Naive thymus-derived CD8-positive, alpha-beta T cell (primary cell): ENCODE data around the gene SLC22A17. TPM values are rescaled to one million over a fixed set of nuclear protein-coding genes. Genes with fewer than 3 reads are reported as not detected.

Source experiments
- ATAC-seq, 2 donors: fragments of 150-1000 bp; cut with Tn5 transposase in 1 of 2; sonication (Bioruptor Pico), chemical (Tn5 transposase) in 1 of 2; 1 replicate in 1 of 2; 2 replicates in 1 of 2; pipeline ENCODE4 v1.10.0; 2021; ENCODE audit warnings: mild to moderate bottlenecking in 2 of 2, moderate library complexity in 2 of 2
- POLR2A ChIA-PET: fragments of 350-600 bp; sonication (Branson Sonifier 250); formaldehyde crosslinking; loops from one replicate; lab custom pipeline; 2021; ENCODE audit warnings: antibody characterized with exemption; lab: Charles Lee
- DNase-seq, 10 donors: peaks; one replicate each; pipeline versions ENCODE4 v3.0.0 to v3.0.0-alpha.2; 2020 to 2022
- H3K27ac Mint-ChIP-seq, 10 donors: one replicate each; pipeline ENCODE4 v1.8.0; 2020 to 2022; ENCODE audit warnings: mild to moderate bottlenecking in 10 of 10, mixed read lengths in 10 of 10, moderate library complexity in 4 of 10, inconsistent platforms in 1 of 10
- H3K27me3 Mint-ChIP-seq, 5 donors: one replicate each; pipeline ENCODE4 v1.8.0; 2021 to 2022; ENCODE audit warnings: mixed read lengths in 5 of 5
- H3K36me3 Mint-ChIP-seq, 3 donors: one replicate each; pipeline ENCODE4 v1.8.0; 2020 to 2022; ENCODE audit warnings: mixed read lengths in 3 of 3, mild to moderate bottlenecking in 2 of 3, inconsistent platforms in 1 of 3
- H3K4me1 Mint-ChIP-seq, 4 donors: one replicate each; pipeline ENCODE4 v1.8.0; 2021 to 2022; ENCODE audit warnings: mixed read lengths in 4 of 4
- H3K4me3 Mint-ChIP-seq, 10 donors: one replicate each; pipeline ENCODE4 v1.8.0; 2020 to 2022; ENCODE audit warnings: mild to moderate bottlenecking in 10 of 10, mixed read lengths in 10 of 10, moderate library complexity in 6 of 10, inconsistent platforms in 1 of 10
- H3K9me3 Mint-ChIP-seq, 9 donors: one replicate each; pipeline ENCODE4 v1.8.0; 2020 to 2022; ENCODE audit warnings: mixed read lengths in 9 of 9, mild to moderate bottlenecking in 3 of 9, inconsistent platforms in 1 of 9, moderate library complexity in 1 of 9
- microRNA-seq: library from miRNA; unstranded; fragments of <30 nt; microRNA quantifications from one replicate; pipeline ENCODE4 v1.2.0, GENCODE V29; 2022; ENCODE audit warnings: borderline microRNAs expressed
- polyA plus RNA-seq, 3 donors: library from polyadenylated mRNA; unstranded; fragments of 300-500 nt; fragmentation: Illumina TruSeq; gene quantifications; one replicate each; pipeline ENCODE4 v1.2.3, GENCODE V29; 2021
- total RNA-seq, 8 experiments: library from RNA in 2 of 8; stranded (reverse) in 2 of 8; gene quantifications; one replicate each; pipeline ENCODE4 v1.2.3 and lab custom pipeline; 2021 to 2026

The SLC22A17 gene
- total and polyA plus RNA-seq, 5 experiments from 2014 or later = 3.9 to 22.6 (median 9.6) TPM

DNA sequence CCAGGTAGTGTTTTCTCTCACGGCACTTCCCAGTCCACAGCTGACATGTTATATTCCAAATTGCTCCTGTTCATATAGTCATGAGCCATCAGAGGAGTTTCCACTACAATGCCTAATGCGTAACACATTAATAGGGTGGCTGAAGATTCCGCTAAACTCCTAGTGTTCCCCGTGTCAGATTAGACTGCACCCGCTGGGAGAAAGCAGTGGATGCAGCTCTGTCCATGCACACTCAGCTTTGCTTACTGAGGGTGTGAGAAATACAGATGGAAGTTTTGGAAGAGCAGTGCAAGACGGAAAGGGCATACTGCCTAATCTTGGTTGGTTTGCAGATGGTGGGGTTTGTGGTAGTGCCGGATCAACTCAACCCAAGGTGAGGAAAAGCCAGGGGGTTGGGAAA is 55.6 kb downstream of the SLC22A17 start:
- Mint-ChIP-seq H3K4me1 (peaks cover 10 to 41% (median 36%) of the 10 kb centered on the region in 4 donors), H3K27ac (no peak overlapping the region), H3K4me3 (no peak overlapping the region), H3K9me3 (peaks cover 0 to 2% (median 0%) of the 10 kb centered on the region in 9 donors), H3K36me3 (peaks cover 0 to 7% (median 0%) of the 10 kb centered on the region in 3 donors), H3K27me3 (peaks cover 0 to 2% (median 0%) of the 10 kb centered on the region in 5 donors)
- DNase-seq = no peak
- ATAC-seq = no peak
- POLR2A ChIA-PET = interaction anchor here (0.5 to 2.4 kb wide), 4 partner anchors 11 to 106 kb away, joined by 4 to 15 read pairs (median 6); partner anchors contain the start of genes HOMEZ and PABPN1

Small RNA genes lying within 50 kb of the gene (microRNA-seq; reads per million reads assigned to microRNA genes)
- not detected for gene MIR208A

Other genes starting within 250 kb of the SLC22A17 start
- gene CIROP, start 247.9 kb downstream of the SLC22A17 start, total RNA-seq = not detected
- not detected for gene CIROP, start 247.9 kb downstream of the SLC22A17 start, polyA plus RNA-seq
- gene CEBPE, start 233.6 kb downstream of the SLC22A17 start, total RNA-seq = 1 to 10 TPM; 1.5 to 1.8 TPM
- gene CEBPE, start 233.6 kb downstream of the SLC22A17 start, polyA plus RNA-seq = 1 to 10 TPM in 2 of 3 donors, under 1 TPM in 1; 0.66 to 2.4 (median 1.6) TPM
- 1 to 10 TPM; 7.2 to 7.9 TPM for gene SLC7A8, start 169.2 kb downstream of the SLC22A17 start, total RNA-seq
- gene SLC7A8, start 169.2 kb downstream of the SLC22A17 start, polyA plus RNA-seq = 10 to 100 TPM in 2 of 3 donors, 1 to 10 TPM in 1; 4.0 to 12.8 (median 10.9) TPM
- not detected for gene RNF212B, start 115.0 kb downstream of the SLC22A17 start, total RNA-seq
- not detected for gene RNF212B, start 115.0 kb downstream of the SLC22A17 start, polyA plus RNA-seq
- gene HOMEZ, start 66.8 kb downstream of the SLC22A17 start, total RNA-seq = 10 to 100 TPM; 15.4 to 16.0 TPM
- gene HOMEZ, start 66.8 kb downstream of the SLC22A17 start, polyA plus RNA-seq = 1 to 10 TPM; 3.9 to 6.1 (median 5.9) TPM
- 100 to 1,000 TPM; 113 to 119 TPM for gene PPP1R3E, start 50.0 kb downstream of the SLC22A17 start, total RNA-seq
- 1 to 10 TPM; 2.6 to 3.1 (median 3.1) TPM for gene PPP1R3E, start 50.0 kb downstream of the SLC22A17 start, polyA plus RNA-seq
- gene BCL2L2, start 46.1 kb downstream of the SLC22A17 start, total RNA-seq = 1 to 10 TPM; 3.8 to 4.2 TPM
- gene BCL2L2, start 46.1 kb downstream of the SLC22A17 start, polyA plus RNA-seq = not detected
- gene PABPN1, start 31.4 kb downstream of the SLC22A17 start, total RNA-seq = 100 to 1,000 TPM; 214 to 218 TPM
- gene PABPN1, start 31.4 kb downstream of the SLC22A17 start, polyA plus RNA-seq = 10 to 100 TPM; 84.3 to 96.9 (median 88.5) TPM
- gene EFS, start 12.3 kb upstream of the SLC22A17 start, total RNA-seq = not detected
- not detected for gene EFS, start 12.3 kb upstream of the SLC22A17 start, polyA plus RNA-seq
- not detected for gene IL25, start 19.9 kb upstream of the SLC22A17 start, total RNA-seq
- gene IL25, start 19.9 kb upstream of the SLC22A17 start, polyA plus RNA-seq = not detected
- not detected for gene CMTM5, start 24.2 kb upstream of the SLC22A17 start, total RNA-seq
- gene CMTM5, start 24.2 kb upstream of the SLC22A17 start, polyA plus RNA-seq = not detected
- not detected for gene MYH6, start 55.4 kb upstream of the SLC22A17 start, total RNA-seq
- not detected for gene MYH6, start 55.4 kb upstream of the SLC22A17 start, polyA plus RNA-seq
- not detected for gene MYH7, start 82.8 kb upstream of the SLC22A17 start, total RNA-seq
- not detected for gene MYH7, start 82.8 kb upstream of the SLC22A17 start, polyA plus RNA-seq
- 10 to 100 TPM; 83.7 to 86.6 TPM for gene NGDN, start 116.8 kb upstream of the SLC22A17 start, total RNA-seq
- 10 to 100 TPM; 64.0 to 84.8 (median 68.4) TPM for gene NGDN, start 116.8 kb upstream of the SLC22A17 start, polyA plus RNA-seq
- 1 to 10 TPM in 1 of 2 experiments, under 1 TPM in 1; 0.62 to 1.0 TPM for gene ZFHX2, start 198.9 kb upstream of the SLC22A17 start, total RNA-seq
- under 1 TPM; 0.02 to 0.23 (median 0.03) TPM for gene ZFHX2, start 198.9 kb upstream of the SLC22A17 start, polyA plus RNA-seq
- gene THTPA, start 203.4 kb upstream of the SLC22A17 start, total RNA-seq = 10 to 100 TPM; 28.5 to 29.4 TPM
- gene THTPA, start 203.4 kb upstream of the SLC22A17 start, polyA plus RNA-seq = 10 to 100 TPM; 14.9 to 15.6 (median 14.9) TPM
- 100 to 1,000 TPM; 483 to 529 TPM for gene AP1G2, start 214.9 kb upstream of the SLC22A17 start, total RNA-seq
- gene AP1G2, start 214.9 kb upstream of the SLC22A17 start, polyA plus RNA-seq = 10 to 100 TPM; 67.8 to 91.4 (median 68.4) TPM
- gene JPH4, start 225.9 kb upstream of the SLC22A17 start, total RNA-seq = not detected
- gene JPH4, start 225.9 kb upstream of the SLC22A17 start, polyA plus RNA-seq = under 1 TPM in 2 of 3 donors, not detected in 1; 0.07 to 0.29 TPM